HepG2 (cell line): ENCODE results near the gene TRPM5. TPM values are rescaled to one million over a fixed set of nuclear protein-coding genes. Genes with fewer than 3 reads are reported as not detected.
A peak's percentile ranks its signal among the peaks of the same experiment; 100 is the strongest.

ENCODE experiments used
- AGO1 ChIP-seq: fragments of 200-400 bp; formaldehyde crosslinking; IDR thresholded peaks from 2 replicates; pipeline ENCODE4 v1.6.1; 2017; ENCODE audit warnings: mild to moderate bottlenecking, low read depth, low read length, moderate library complexity; ENCODE audit not compliant: poor library complexity, severe bottlenecking
- ATF1 ChIP-seq: IDR thresholded peaks from 2 replicates; pipeline ENCODE4 v1.6.1; 2016; ENCODE audit warnings: mild to moderate bottlenecking, control low read depth
- BATF2 ChIP-seq: sonication (generic); formaldehyde crosslinking; IDR thresholded peaks from 2 replicates; pipeline ENCODE4 v1.8.0; 2022; ENCODE audit warnings: mild to moderate bottlenecking, missing genetic modification reagents, moderate library complexity
- ELK4 ChIP-seq: sonication (generic); formaldehyde crosslinking; IDR thresholded peaks from 2 replicates; pipeline ENCODE4 v1.9.0; 2021; ENCODE audit warnings: missing genetic modification reagents, borderline replicate concordance
- HMGA1 ChIP-seq: sonication (generic); formaldehyde crosslinking; conservative IDR thresholded peaks from 2 replicates; pipeline ENCODE4 v1.4.0; 2020; ENCODE audit warnings: missing genetic modification reagents
- NFE2 ChIP-seq: sonication (generic); formaldehyde crosslinking; IDR thresholded peaks from 2 replicates; pipeline ENCODE4 v1.4.0; 2020; ENCODE audit warnings: missing genetic modification reagents
- NFYC ChIP-seq: IDR thresholded peaks from 2 replicates; pipeline ENCODE4 v1.6.1; 2016; ENCODE audit warnings: missing genetic modification reagents, missing compliant biosample characterization
- SALL1 ChIP-seq: sonication (generic); formaldehyde crosslinking; IDR thresholded peaks from 2 replicates; pipeline ENCODE4 v1.8.0; 2022; ENCODE audit warnings: mild to moderate bottlenecking, missing genetic modification reagents
- SIN3A ChIP-seq: IDR thresholded peaks from 2 replicates; pipeline ENCODE4 v1.6.1; 2011; ENCODE audit warnings: low read depth, mild to moderate bottlenecking, control low read depth, low read length, borderline replicate concordance
- SMARCE1 ChIP-seq: fragments of 450-650 bp; IDR thresholded peaks from 2 replicates; pipeline ENCODE4 v1.6.1; 2017; ENCODE audit warnings: borderline replicate concordance
- ZBTB7B ChIP-seq: sonication (generic); formaldehyde crosslinking; IDR thresholded peaks from 2 replicates; pipeline ENCODE4 v1.4.0; 2020; ENCODE audit warnings: missing genetic modification reagents
- ZNF230 ChIP-seq: sonication (generic); formaldehyde crosslinking; IDR thresholded peaks from 2 replicates; pipeline ENCODE4 v1.4.0; 2020; ENCODE audit warnings: mild to moderate bottlenecking, missing genetic modification reagents
- ZNF367 ChIP-seq: sonication (generic); formaldehyde crosslinking; IDR thresholded peaks from 2 replicates; pipeline ENCODE4 v1.4.0; 2020; ENCODE audit warnings: missing genetic modification reagents, borderline replicate concordance
- ZNF382 ChIP-seq: sonication (generic); formaldehyde crosslinking; IDR thresholded peaks from 2 replicates; pipeline ENCODE4 v1.5.0; 2020; ENCODE audit warnings: missing genetic modification reagents, mild to moderate bottlenecking, borderline replicate concordance
- ZNF567 ChIP-seq: sonication (generic); formaldehyde crosslinking; IDR thresholded peaks from 2 replicates; pipeline ENCODE4 v1.8.1; 2023; ENCODE audit warnings: mild to moderate bottlenecking, missing genetic modification reagents, borderline replicate concordance
- ZNF598 ChIP-seq: sonication (generic); formaldehyde crosslinking; IDR thresholded peaks from 2 replicates; pipeline ENCODE4 v1.5.1; 2020; ENCODE audit warnings: mild to moderate bottlenecking, missing genetic modification reagents, borderline replicate concordance
- ZNF7 ChIP-seq: IDR thresholded peaks from 2 replicates; pipeline ENCODE4 v1.6.1; 2016; ENCODE audit warnings: missing biosample characterization, missing genetic modification reagents
- ZNF83 ChIP-seq: sonication (generic); formaldehyde crosslinking; IDR thresholded peaks from 2 replicates; pipeline ENCODE4 v1.4.0; 2020; ENCODE audit warnings: missing genetic modification reagents, mild to moderate bottlenecking, borderline replicate concordance
- polyA plus RNA-seq, 8 experiments: library from polyadenylated mRNA; depleted of rRNA in 3 of 8; stranded (reverse) in 7 of 8; unstranded in 1 of 8; fragments of >200 nt; fragmentation: Illumina TruSeq in 4 of 8; extraction: Trizol in 4 of 8; gene quantifications; 2 replicates each; pipeline versions ENCODE4 v1.2.1 to v1.2.3, GENCODE V29; 2011 to 2016; ENCODE audit warnings: low read depth in 4 of 8, missing spikeins in 1 of 8, mixed read lengths in 1 of 8; ENCODE audit not compliant: insufficient read depth in 1 of 8
- total RNA-seq, 5 experiments: library from RNA; depleted of rRNA; stranded (reverse); fragments of >200 nt; fragmentation: Illumina TruSeq; extraction: Trizol; gene quantifications; 2 replicates each; pipeline ENCODE4 v1.2.3, GENCODE V29; 2016; ENCODE audit warnings: low read depth in 1 of 5
- TF ChIP-seq, protein P1 (sequence below): sonication (generic); formaldehyde crosslinking; IDR thresholded peaks from 2 replicates; pipeline ENCODE4 v1.4.0; 2020; ENCODE audit warnings: missing genetic modification reagents, mild to moderate bottlenecking, borderline replicate concordance
- TF ChIP-seq, protein P2 (sequence below): sonication (generic); formaldehyde crosslinking; IDR thresholded peaks from 2 replicates; pipeline ENCODE4 v1.5.1; 2020; ENCODE audit warnings: missing genetic modification reagents, mild to moderate bottlenecking, borderline replicate concordance
- TF ChIP-seq, protein P3 (sequence below): sonication (generic); formaldehyde crosslinking; IDR thresholded peaks from 2 replicates; pipeline ENCODE4 v1.4.0; 2020; ENCODE audit warnings: missing genetic modification reagents

TRPM5 gene
- total and polyA plus RNA-seq, 2 of the 13 experiments (the other 11 are each of a cell fraction or from before 2014, with no cell fraction given) = 0.12 TPM; not detected in 1

GRCh38 chr11:2409611-2410468, 34.5 kb downstream of the TRPM5 start (continued):
- TF ChIP-seq BATF2 (CRISPR knock-in tag) (no peak), ZNF598 (CRISPR knock-in tag) (no peak), SALL1 (peak; percentile 84), ZNF83 (CRISPR knock-in tag) (no peak), NFYC (no peak), HMGA1 (no peak), ELK4 (CRISPR knock-in tag) (no peak), ATF1 (CRISPR knock-in tag) (no peak), ZNF367 (no peak), ZNF7 (CRISPR knock-in tag) (no peak), SIN3A (no peak), ZNF382 (no peak), ZNF567 (CRISPR knock-in tag) (peak; percentile 72), NFE2 (CRISPR knock-in tag) (no peak), ZBTB7B (CRISPR knock-in tag) (peak; percentile 89), AGO1 (no peak), SMARCE1 (no peak), ZNF230 (CRISPR knock-in tag) (no peak)
- TF ChIP-seq, protein P1, sequence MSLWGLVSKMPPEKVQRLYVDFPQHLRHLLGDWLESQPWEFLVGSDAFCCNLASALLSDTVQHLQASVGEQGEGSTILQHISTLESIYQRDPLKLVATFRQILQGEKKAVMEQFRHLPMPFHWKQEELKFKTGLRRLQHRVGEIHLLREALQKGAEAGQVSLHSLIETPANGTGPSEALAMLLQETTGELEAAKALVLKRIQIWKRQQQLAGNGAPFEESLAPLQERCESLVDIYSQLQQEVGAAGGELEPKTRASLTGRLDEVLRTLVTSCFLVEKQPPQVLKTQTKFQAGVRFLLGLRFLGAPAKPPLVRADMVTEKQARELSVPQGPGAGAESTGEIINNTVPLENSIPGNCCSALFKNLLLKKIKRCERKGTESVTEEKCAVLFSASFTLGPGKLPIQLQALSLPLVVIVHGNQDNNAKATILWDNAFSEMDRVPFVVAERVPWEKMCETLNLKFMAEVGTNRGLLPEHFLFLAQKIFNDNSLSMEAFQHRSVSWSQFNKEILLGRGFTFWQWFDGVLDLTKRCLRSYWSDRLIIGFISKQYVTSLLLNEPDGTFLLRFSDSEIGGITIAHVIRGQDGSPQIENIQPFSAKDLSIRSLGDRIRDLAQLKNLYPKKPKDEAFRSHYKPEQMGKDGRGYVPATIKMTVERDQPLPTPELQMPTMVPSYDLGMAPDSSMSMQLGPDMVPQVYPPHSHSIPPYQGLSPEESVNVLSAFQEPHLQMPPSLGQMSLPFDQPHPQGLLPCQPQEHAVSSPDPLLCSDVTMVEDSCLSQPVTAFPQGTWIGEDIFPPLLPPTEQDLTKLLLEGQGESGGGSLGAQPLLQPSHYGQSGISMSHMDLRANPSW (CRISPR knock-in tag) = no peak
- TF ChIP-seq, protein P2, sequence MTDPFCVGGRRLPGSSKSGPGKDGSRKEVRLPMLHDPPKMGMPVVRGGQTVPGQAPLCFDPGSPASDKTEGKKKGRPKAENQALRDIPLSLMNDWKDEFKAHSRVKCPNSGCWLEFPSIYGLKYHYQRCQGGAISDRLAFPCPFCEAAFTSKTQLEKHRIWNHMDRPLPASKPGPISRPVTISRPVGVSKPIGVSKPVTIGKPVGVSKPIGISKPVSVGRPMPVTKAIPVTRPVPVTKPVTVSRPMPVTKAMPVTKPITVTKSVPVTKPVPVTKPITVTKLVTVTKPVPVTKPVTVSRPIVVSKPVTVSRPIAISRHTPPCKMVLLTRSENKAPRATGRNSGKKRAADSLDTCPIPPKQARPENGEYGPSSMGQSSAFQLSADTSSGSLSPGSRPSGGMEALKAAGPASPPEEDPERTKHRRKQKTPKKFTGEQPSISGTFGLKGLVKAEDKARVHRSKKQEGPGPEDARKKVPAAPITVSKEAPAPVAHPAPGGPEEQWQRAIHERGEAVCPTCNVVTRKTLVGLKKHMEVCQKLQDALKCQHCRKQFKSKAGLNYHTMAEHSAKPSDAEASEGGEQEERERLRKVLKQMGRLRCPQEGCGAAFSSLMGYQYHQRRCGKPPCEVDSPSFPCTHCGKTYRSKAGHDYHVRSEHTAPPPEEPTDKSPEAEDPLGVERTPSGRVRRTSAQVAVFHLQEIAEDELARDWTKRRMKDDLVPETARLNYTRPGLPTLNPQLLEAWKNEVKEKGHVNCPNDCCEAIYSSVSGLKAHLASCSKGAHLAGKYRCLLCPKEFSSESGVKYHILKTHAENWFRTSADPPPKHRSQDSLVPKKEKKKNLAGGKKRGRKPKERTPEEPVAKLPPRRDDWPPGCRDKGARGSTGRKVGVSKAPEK = peak; percentile 38; the same call in 1 of the 2 replicates
- TF ChIP-seq, protein P3, sequence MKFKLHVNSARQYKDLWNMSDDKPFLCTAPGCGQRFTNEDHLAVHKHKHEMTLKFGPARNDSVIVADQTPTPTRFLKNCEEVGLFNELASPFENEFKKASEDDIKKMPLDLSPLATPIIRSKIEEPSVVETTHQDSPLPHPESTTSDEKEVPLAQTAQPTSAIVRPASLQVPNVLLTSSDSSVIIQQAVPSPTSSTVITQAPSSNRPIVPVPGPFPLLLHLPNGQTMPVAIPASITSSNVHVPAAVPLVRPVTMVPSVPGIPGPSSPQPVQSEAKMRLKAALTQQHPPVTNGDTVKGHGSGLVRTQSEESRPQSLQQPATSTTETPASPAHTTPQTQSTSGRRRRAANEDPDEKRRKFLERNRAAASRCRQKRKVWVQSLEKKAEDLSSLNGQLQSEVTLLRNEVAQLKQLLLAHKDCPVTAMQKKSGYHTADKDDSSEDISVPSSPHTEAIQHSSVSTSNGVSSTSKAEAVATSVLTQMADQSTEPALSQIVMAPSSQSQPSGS (CRISPR knock-in tag) = 0 out of 2 replicates have a peak, but pooled peaks have one; percentile 15
